HG03342 (cell line): ENCODE results near the gene HPCAL1.
"Not testable (repeated sequence)": the region's sequence is repeated elsewhere in the genome, so short reads cannot be mapped to it uniquely, and the experiment has no call there.

ENCODE experiments used
- ATAC-seq: cut with Tn5 transposase; IDR thresholded peaks from one replicate; pipeline ENCODE4 v1.9.1; 2021; ENCODE audit warnings: mild to moderate bottlenecking, moderate library complexity; ENCODE audit not compliant: unreplicated experiment

The HPCAL1 gene

DNA sequence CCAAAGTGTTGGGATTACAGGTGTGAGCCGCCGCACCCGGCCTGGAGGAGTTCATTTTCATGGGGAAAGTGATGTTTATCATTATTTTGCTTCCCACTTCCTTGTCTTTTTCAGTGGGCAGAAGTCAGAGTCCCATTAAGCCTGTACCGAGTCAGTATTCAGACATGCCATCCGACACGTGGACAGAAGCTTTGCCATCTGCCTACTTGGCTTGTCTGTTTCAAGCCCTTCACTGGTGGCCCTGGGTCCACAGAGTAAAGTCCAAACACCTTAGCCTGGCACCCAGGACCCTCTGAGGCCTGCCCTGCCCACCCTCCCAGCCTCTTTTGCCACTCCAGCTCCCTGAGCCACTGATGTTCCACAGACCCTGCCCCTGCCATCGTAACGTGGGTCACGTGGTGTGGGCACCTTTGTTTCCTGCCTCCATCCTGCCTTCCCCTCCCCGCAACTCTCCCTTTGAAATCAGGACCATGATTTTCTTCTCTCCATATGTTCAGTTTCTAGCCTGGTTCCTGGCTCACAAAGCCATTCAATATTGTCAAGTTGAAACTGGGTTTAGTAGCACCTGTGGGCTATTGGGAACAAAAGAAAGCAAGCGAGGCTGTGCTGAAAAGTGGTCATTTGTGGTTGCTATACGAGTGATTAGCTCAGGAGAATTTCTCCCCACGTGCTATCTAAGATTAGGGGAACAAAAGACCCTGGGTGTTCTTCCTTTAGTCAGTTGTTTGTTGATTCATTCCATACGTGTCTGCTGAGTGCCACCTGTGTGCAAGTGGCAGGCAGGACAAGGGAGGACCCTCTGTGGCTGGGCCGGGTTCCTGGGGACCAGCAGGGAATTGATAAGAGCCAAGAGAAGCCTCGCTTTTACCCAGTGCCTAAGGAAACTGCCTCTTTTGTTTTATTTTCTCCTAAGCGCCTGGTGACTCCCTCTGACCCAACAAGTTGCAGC is 150.5 kb downstream of the HPCAL1 start:
- no peak for ATAC-seq

DNA sequence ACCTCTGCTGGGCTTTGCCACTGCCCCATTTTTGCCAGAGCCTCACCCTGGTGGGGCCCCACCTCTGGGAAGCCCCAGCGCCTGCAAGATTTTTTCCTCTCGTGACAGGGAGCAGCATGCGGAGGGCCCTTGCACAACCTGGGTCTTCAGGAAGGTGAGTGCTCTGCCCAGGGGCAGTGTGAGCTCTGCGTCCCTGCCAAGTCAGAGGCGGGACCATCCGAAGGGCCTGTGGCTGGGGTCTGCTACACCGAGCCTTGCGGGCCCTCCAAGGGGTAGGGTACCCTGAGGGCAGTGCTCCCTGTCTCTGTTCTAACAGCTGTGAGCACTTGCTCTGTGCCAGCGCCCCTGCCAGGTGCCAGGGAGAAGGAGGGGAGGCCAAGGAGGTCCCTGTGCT is 151.2 kb downstream of the HPCAL1 start:
- no peak for ATAC-seq

GRCh38 chr2:10454505-10454904 is 151.8 kb downstream of the HPCAL1 start:
- ATAC-seq: no peak

DNA sequence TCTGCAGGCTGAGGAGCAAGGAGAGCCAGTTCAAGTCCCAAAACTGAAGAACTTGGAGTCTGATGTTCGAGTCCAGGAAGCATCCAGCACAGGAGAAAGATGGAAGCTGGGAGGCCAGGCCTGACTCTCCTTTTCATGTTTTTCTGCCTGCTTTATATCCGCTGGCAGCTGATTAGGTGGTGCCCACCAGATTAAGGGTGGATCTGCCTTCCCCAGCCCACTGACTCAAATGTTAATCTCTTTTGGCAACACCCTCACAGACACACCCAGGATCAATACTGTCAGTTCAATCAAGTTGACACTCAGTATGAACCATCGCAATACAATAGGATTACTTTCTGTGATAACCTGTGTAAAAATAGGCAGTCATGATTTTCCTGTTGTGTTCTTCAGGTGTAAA is 154.5 kb downstream of the HPCAL1 start:
- not testable (repeated sequence) for ATAC-seq

DNA sequence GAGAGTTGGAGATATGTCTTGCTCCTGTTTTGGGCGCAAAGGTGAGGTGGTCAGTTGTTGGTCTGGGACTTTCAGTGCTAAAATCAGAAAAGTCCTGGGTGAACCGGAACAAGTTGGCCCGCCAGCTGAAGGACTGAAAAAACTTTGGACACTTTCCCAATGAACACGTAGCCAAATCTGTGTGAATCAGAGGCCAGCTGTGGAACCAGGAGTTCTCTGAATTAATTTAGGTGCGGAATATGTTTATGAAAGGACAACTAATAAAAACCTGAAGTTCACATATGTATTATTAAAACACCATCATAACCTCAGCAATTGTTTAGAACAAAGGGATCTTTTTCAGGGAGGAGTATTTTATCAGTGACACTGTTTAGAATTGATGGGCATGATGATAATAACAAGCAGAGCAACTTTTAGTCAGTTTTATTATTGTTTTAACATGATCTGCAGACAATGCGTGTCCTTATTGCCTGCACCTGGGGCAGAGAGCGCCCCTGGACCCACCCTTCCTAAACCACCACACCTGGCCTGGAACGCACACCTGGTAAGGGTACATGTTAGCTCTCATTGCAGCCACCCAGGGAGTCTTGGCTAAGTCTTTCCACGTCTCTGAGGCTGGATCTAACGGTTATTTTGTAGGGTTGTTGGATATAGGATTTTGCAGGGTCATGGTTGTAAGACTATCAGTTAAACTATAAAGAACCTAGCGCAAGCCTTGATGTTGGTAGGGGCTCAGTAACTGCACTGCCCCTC is 155.3 kb downstream of the HPCAL1 start:
- ATAC-seq: no peak

DNA sequence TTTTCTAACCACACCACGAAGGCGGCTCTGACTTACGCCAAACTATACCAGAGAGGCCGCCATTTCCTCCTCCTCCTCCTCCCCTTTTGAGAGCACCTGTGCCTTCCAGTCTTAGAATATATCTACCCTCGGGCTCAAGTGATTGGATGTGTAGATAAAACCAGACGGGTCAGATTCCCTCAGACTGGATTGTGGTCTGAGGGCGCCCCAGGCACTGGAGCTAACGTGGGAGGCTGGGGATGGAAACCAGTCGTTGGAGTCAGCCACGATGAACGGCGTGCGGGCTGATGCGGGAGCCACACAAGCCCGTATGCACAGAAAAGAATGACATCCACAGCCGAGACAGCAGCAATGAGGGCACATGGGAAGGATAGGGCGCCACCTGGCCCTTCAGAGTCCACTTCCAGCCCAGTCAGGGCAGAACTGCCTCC is 157.7 kb downstream of the HPCAL1 start:
- ATAC-seq: no peak

- ATAC-seq: no peak
Observed at GRCh38 chr2:10462178-10463083, 159.7 kb downstream of the HPCAL1 start.

DNA sequence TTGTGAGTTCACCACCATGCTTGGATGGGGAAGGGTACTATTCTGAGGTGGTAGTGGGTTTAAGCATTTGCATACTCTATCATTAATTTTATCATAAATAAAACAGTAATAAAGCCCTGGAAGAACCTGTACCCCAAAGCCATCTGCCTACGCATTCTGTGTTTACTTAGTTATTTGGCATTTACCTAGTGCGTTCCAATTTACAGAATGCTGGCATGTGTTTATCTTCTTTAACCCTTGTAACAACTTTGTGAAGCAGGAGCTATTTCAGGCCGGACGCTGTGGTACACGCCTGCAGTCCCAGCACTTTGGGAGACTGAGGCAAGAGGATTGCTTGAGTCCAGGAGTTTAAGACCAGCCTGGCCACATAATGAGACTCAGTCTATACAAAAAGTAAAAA is 163.2 kb downstream of the HPCAL1 start:
- no peak for ATAC-seq

- ATAC-seq: no peak
Observed at GRCh38 chr2:10466801-10467200, 164.1 kb downstream of the HPCAL1 start.

DNA sequence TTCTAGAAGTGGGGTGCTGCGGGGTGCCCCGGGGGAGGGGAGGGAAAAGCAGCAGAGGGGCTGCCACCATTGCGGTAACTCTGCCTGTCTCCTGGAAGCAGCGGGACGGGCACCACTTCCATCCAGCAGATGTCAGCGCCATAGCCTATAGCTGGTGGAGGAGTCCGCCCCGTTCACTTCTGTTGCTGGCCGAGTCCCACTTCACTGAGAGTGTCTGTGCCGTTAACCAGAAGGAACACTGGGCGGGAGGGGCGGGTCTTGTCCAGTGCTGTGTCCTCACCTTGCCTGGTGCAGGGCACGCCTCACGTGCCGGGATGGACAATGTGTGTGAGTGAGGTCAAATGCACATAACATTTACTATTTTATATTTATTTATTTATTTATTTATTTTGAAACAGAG is 164.7 kb downstream of the HPCAL1 start:
- no peak for ATAC-seq

DNA sequence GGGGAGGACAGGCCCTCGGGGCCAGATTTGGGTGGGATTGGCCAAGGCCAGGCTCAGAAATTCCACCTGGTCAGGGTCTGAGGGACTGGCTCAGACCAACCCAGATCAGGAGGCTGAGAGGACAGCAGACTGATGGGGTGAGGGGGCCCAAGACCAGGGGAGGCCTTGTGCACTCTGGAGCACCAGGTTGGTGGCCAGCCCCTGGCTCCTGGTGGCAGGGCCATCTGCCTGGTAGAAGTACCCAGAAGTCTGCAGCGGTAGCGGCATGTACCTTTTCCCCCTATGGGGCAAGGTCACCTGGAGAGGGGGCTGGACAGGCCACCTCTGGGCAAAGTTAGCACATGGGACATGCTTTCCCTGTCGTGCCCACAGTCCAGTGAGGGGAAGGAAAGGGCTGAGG is 166.6 kb downstream of the HPCAL1 start:
- no peak for ATAC-seq

GRCh38 chr2:10469955-10470608 is 167.4 kb downstream of the HPCAL1 start:
- no peak for ATAC-seq

DNA sequence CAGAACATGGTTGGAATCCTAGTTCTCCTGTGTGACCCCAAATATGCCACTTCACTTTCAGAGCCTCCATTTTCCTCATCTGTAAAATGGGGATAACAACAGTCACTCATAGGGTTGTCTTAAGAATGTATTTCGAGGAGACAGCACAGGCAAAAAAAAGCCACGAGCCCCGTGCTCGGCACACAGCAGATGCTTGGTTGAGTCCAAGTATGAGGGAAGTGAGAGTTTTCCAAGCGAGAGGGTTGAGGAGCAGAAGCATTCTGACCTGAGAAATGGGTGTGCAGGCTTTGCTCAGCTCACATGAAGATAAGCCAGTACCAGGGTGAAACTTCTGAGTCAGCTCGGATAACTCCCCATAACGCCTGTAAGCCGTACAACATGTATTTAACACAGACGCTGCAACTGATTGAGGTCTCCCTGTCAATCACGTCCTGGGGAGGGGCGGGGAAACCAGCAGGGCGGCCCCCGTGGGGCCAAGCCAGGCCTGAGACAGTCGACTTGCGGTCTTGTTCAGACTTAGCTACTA is 168.4 kb downstream of the HPCAL1 start:
- no peak for ATAC-seq

- no peak for ATAC-seq
Observed at GRCh38 chr2:10471955-10472354, 169.3 kb downstream of the HPCAL1 start.

GRCh38 chr2:10473121-10473756 is 170.5 kb downstream of the HPCAL1 start:
- ATAC-seq: no peak

DNA sequence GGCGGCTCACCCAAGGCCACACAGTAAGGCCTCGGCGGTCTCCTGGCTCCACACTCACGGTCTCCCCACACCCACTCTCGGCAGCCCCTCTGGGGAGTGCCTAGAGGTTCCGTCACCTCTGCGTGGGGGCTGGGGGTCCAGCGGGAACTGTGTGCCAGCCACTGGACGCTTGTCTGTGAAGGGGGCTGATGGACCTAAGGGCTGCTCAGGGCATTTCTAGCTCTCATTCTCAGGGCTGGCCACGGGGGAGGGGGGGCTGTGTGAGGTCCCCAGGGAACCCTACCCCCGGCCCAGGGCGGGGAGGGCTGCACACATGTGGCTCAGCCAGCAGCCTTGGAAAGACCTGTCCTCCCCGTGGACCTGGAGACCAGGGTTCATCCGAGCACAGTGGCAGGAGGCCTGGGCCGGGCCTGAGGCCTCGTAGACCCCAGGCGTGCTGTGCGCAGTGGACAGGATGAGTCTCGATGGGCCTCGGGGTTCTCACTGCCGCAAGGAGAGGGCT is 172.6 kb downstream of the HPCAL1 start:
- ATAC-seq: no peak

- ATAC-seq: no peak
Observed at GRCh38 chr2:10475811-10476660, 173.3 kb downstream of the HPCAL1 start.

DNA sequence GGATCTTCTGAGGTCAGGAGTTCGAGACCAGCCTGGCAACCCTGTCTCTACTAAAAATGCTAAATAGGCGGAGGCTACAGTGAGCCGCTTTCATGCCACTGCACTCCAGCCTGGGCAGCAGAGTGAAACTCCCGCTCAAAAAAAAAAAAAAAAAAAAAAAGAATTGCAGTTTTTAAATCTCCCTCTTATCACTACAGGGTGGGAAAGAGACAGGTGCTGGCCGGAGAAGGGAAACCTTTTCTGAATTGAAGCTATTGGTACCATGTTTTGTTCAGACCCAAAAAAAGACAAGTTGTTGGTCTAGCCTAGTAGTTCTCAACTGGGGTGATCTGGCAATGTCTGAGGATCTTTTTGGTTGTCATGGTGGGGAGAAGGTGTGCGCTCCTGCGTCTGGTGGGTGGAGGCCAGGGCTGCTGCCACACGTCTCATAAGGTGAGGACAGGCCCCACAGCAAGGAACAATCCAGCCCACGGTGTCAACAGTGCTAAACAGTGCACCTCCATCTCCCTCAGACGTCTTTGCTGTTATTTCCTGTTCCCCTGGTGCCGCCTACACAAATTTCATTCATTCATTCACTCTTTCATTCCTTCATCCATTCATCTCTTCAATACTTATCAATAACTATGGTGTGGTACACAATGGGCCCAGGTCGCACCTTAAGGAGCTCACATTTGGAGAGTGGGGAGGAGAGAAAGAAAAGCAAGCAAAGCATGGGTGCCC is 174.2 kb downstream of the HPCAL1 start:
- no peak for ATAC-seq
